Measurements from ENCODE around the gene RTRAF.

The RTRAF gene

DNA sequence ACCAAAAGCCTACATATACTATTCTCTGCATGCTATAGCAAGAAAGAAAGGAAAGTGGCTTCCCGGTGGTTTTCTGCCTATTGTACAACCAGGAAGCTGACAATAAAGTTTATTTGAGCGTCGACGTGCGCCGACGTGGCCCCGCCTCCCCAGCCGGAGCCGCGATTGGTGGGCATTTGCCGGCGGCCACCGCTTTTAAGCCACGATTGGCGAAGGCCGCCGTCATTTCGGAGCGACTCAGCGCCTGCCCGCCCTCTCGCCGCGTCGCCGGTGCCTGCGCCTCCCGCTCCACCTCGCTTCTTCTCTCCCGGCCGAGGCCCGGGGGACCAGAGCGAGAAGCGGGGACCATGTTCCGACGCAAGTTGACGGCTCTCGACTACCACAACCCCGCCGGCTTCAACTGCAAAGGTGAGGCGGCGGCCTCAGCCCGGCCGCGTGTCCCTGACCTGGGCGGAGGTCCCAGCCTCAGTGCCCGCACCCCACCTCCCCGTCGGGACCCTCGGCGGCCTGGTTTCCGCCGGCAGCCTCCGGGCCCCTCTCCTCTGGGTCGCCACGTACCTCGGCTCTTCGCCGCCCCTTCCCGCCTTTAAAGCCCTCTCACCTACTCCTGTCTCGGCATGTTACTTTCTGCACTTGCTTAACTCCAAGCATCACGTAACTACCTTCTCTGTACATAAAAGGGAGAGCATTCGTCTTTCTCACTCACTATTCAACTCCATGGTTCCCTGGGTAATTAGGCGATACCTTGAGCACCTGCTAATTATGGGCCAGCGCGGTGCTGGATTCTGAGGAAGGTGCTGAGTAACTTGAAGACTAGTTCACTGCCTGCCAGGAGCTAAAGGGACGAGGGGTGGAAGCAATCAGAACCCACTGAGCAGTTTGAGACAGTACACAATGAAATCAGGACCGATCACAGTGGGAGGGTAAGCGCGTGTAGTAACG, at the start of gene RTRAF:
Gene RTRAF (plus strand): TSS at position 254 of the 942 bp plus-strand sequence. CDS start 94 bp downstream, at position 348.
- peak; percentile 98 for DNase-seq (ENCODE audit: low read depth, low spot score)

DNA sequence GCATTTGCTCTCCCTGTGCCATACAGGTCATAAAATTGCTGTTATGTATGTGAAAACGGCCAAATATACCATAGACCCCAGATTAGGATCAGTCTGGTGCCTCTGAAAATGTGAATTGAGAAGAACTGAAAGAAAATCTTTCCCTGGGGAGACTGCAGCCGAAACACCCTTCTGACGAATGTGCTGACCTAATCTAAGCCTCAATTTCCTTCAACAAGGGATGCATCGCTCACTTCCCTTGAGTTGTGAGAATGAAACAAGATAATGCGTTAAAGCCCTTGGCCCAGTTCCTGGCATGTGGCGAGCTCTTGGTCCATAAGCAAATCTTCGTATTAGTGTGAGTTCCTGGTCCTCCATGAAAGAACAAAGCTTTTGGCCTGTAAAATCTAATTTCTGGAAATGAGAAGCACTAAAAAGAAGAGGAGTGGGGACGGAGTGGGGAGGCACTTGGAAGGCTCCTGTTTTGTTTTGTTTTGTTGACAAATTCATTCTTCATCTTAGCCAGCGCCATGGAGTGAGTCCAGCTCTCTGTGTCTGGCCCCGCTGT, 49.5 kb upstream of the RTRAF start:
- no peak for DNase-seq (ENCODE audit: low read depth, low spot score)

DNA sequence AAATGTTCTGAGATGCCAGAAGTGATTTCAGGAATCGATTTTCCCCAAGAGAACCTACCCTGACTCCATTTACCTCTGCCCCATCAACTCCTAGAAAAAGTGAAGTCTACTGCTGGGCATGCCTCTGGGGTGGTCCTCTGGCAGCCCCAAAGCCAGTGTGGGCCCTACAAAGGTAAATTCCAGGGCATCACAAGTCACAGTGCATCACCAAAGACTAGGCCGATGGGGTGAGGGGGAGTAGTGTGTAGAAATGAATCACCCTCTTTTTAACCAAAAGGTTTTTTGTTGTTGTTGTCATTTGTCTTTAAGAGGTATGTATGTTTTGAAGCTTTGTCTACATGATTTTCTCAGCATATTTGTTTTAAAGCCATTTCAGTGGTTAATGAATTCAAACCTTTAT, 46.4 kb upstream of the RTRAF start:
- no peak for DNase-seq (ENCODE audit: low read depth, low spot score)

DNA sequence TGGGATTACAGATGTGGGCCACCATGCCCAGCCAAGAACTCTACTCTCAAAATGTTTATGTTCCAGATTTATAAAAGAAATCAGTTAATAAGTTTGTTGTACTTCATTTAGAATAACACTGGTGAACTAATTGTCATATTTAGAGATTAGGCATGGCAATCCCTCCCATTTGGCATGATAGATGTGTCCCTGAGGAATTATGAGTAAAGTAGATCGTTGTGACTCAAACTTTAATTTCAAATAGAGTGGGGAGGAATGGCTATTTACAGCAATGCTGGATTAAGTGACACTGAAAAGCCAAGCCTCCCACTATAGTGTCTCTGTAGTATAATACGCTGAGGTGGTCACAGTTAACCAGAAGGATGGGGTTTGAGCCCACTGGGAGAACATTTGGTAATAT, 39.3 kb upstream of the RTRAF start:
- no peak for DNase-seq (ENCODE audit: low read depth, low spot score)

- no peak for DNase-seq (ENCODE audit: low read depth, low spot score)
These were observed 37.7 kb upstream of the RTRAF start for GRCh38 chr14:51951656-51952055.

DNA sequence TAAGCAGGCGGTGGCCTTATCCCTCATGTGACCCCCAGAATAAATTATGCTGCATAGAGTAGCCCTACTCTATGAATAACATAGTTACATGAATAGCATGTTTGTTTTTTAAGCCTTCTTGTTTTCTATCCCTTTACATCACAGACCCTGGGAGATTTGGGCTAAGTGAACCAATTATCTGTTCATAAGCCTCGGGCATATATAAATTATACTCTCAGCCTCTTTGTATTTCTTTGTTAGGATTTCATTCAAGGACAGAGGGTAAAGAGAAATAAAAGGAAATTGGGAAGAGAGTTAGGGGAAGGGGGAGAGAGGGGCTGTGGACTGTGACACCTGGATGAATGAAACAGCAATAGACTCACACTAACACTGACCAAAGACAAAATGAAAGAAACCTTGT, 35.3 kb upstream of the RTRAF start:
- no peak for DNase-seq (ENCODE audit: low read depth, low spot score)

GRCh38 chr14:51954657-51955056, 34.7 kb upstream of the RTRAF start:
- DNase-seq (ENCODE audit: low read depth, low spot score), result no peak

- peak; percentile 62 for DNase-seq (ENCODE audit: low read depth, low spot score)
These were observed 31.4 kb upstream of the RTRAF start for GRCh38 chr14:51957950-51958349.

DNA sequence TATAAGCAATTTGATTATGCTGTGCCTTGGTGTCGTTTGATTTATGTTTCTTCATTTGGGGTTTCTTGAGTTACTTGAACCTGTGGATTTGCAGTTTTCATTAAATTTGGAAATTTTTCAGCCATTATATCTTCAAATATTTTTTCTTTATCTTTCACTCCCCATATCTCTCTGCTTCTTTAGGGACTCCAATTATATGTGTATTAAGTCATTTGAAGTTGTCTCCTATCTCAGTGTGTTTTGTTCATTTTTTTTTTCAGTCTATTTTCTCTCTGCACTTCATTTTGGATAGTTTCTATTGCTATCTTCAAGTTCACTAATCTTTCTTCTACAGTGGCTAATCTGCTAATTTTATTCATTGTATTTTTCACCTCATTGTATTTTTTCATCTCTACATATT, 29.4 kb upstream of the RTRAF start:
- DNase-seq (ENCODE audit: low read depth, low spot score), result no peak

GRCh38 chr14:51960866-51961265, 28.5 kb upstream of the RTRAF start:
- DNase-seq (ENCODE audit: low read depth, low spot score), result no peak

- no peak for DNase-seq (ENCODE audit: low read depth, low spot score)
These were observed 26.6 kb upstream of the RTRAF start for GRCh38 chr14:51962711-51963110.

GRCh38 chr14:51963286-51963685, 26.1 kb upstream of the RTRAF start:
- DNase-seq (ENCODE audit: low read depth, low spot score), result no peak

GRCh38 chr14:51967521-51967920, 21.8 kb upstream of the RTRAF start:
- DNase-seq (ENCODE audit: low read depth, low spot score), result no peak

- no peak for DNase-seq (ENCODE audit: low read depth, low spot score)
These were observed 19.4 kb upstream of the RTRAF start for GRCh38 chr14:51969852-51970540.

DNA sequence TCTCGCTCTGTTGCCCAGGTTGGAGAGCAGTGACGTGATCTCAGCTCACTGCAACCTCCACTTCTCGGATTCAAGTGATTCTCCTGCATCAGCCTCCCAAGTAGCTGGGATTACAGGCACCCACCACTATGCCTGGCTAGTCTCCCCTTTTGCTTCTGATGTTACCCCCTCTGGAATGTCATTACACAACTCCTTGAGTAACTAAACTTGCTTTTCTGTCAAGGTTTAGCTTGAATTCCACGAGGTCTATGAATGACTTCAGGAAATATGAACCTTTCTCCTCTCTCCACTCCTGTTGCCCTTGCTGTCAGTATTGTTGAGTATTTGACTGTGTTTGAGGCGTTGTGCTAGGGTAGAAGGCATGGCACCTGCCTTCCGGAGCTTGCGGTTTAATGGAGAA, 16.8 kb upstream of the RTRAF start:
- no peak for DNase-seq (ENCODE audit: low read depth, low spot score)

GRCh38 chr14:51977075-51977474, 12.3 kb upstream of the RTRAF start:
- DNase-seq (ENCODE audit: low read depth, low spot score), result no peak

GRCh38 chr14:51978681-51979085, 10.7 kb upstream of the RTRAF start:
- DNase-seq (ENCODE audit: low read depth, low spot score), result no peak

- peak; percentile 89 for DNase-seq (ENCODE audit: low read depth, low spot score)
These were observed 10.1 kb upstream of the RTRAF start for GRCh38 chr14:51979088-51979709.

- DNase-seq (ENCODE audit: low read depth, low spot score), result no peak
These were observed 8.0 kb upstream of the RTRAF start for GRCh38 chr14:51981218-51981854.

DNA sequence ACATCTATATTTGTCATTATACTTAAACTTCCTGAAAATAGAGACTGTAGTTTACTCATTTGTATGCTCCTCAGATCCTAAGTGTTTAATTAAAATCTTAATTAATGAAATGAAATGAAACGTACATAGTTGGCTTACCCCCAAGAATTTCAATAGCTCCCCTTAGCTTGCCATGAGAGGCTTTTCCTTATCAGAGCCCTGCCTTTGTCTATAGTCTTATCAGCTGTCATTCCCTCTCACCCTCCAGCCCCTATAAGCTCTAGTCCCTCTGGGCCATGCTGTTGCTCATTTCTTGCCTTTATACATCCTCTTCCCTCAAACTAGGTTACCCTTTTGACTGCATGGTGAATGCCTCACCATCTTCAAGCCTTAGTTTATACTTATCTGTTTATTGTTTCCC, 1.1 kb upstream of the RTRAF start:
- DNase-seq (ENCODE audit: low read depth, low spot score), result no peak

DNA sequence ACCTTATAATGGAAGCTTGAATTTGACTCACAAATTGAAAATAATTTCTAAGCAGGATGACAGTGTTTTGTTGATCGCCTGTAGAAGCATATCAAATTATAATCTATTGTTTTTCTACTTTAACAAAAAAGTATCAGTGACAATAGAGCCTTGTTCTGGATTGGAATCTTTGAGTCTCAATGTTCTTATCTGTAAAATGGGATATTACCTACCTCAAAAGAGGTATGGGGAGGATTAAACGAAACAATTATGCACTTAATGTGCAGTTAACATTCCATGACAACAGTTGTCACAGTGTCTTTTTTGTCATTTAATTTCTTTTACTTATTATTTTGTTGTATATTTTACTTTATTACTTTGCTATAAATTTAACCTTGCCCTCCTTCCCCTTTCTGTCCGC, 1.1 kb downstream of the RTRAF start:
- DNase-seq (ENCODE audit: low read depth, low spot score), result no peak
